Progenitor cell of endocrine pancreas (in vitro differentiated cells): ENCODE data around the gene ACAP3. TPM values are rescaled to one million over a fixed set of nuclear protein-coding genes. Genes with fewer than 3 reads are reported as not detected.

ENCODE experiments used
- DNase-seq: peaks from one replicate; pipeline ENCODE4 v3.0.0; 2021; ENCODE audit warnings: low spot score; ENCODE audit not compliant: unreplicated experiment
- H3K27ac Mint-ChIP-seq: 2 replicates; pipeline ENCODE4 v1.8.0; 2021; ENCODE audit warnings: mild to moderate bottlenecking, moderate library complexity, mixed read lengths
- H3K27me3 Mint-ChIP-seq: 2 replicates; pipeline ENCODE4 v1.8.0; 2021; ENCODE audit warnings: mixed read lengths
- H3K36me3 Mint-ChIP-seq: 2 replicates; pipeline ENCODE4 v1.8.0; 2022; ENCODE audit warnings: mixed read lengths; ENCODE audit not compliant: insufficient read depth
- H3K4me1 Mint-ChIP-seq: 2 replicates; pipeline ENCODE4 v1.8.0; 2021; ENCODE audit warnings: low read depth, mixed read lengths
- H3K4me3 Mint-ChIP-seq: 2 replicates; pipeline ENCODE4 v1.8.0; 2021; ENCODE audit warnings: low read depth, mild to moderate bottlenecking, moderate library complexity, mixed read lengths
- H3K9me3 Mint-ChIP-seq: 2 replicates; pipeline ENCODE4 v1.8.0; 2021; ENCODE audit warnings: low read depth, mixed read lengths
- total RNA-seq: library from RNA; stranded (reverse); gene quantifications from 2 replicates; pipeline ENCODE4 v1.2.1, GENCODE V29; 2021
- TF ChIP-seq, protein P1 (sequence below): fragments of 200-600 bp; sonication (generic); IDR thresholded peaks from one replicate; pipeline ENCODE4 v1.5.0; 2021; ENCODE audit warnings: antibody characterized with exemption, mild to moderate bottlenecking; ENCODE audit not compliant: unreplicated experiment

ACAP3 gene
- total RNA-seq, 1 donor from 2014 or later: 111 TPM

DNA sequence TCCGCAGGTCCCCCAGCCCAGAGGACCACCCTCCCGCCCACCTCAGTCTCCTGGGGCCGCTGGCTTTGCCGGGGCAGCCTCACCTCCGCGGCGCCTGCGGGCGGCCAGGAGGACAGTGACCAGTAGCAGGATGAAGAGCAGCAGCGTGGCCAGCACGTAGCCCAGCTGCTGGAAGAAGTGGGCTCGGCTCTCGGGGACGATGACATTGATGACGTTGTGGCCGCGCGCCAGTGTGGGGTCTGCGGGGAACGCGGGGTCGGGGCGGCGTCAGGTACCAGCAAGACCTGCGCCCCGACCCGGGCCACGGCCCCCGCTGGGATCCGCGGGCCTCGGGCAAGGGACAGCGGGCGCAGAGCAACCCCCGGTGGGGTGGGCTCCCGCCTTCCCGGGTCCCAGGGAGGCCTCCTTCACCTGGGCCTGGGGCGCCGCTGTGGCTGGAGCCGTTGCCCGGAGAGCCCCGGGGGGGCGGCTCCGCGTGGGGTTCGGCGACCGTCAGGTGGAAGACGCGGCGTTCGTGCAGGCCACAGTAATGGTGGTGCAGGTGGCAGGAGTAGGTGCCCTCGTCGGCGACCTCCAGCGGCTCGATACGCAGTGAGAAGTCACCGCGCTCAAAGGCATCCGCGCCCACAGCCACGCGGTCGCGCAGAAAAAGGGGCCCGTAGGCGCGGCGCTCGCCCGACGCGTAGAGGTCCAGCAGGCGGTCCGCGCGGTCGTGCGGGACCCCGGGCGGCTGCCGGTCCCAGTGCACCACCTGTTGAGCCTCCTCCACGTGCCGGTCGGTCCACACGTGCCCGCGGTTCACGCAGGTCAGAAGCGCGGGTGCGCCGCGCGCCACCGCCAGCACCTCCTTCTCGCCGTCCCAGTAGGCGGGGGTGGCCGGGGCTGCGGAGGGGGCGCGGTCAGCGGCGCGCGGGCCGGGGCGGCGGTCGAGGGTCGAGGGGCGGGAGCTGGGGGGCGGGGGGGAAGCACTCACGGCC is 46.8 kb upstream of the ACAP3 start:
- H3K4me1 Mint-ChIP-seq: peaks cover 12% of the 10 kb centered on the region
- no peak for DNase-seq
- H3K9me3 Mint-ChIP-seq: no peaks in the 10 kb centered on the region
- TF ChIP-seq, protein P1, sequence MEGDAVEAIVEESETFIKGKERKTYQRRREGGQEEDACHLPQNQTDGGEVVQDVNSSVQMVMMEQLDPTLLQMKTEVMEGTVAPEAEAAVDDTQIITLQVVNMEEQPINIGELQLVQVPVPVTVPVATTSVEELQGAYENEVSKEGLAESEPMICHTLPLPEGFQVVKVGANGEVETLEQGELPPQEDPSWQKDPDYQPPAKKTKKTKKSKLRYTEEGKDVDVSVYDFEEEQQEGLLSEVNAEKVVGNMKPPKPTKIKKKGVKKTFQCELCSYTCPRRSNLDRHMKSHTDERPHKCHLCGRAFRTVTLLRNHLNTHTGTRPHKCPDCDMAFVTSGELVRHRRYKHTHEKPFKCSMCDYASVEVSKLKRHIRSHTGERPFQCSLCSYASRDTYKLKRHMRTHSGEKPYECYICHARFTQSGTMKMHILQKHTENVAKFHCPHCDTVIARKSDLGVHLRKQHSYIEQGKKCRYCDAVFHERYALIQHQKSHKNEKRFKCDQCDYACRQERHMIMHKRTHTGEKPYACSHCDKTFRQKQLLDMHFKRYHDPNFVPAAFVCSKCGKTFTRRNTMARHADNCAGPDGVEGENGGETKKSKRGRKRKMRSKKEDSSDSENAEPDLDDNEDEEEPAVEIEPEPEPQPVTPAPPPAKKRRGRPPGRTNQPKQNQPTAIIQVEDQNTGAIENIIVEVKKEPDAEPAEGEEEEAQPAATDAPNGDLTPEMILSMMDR: no peak
- peaks cover 17% of the 10 kb centered on the region for H3K27me3 Mint-ChIP-seq
- peak overlapping the region; percentile 58 for H3K27ac Mint-ChIP-seq
- H3K4me3 Mint-ChIP-seq: peak overlapping the region; percentile 31
- no peaks in the 10 kb centered on the region for H3K36me3 Mint-ChIP-seq

DNA sequence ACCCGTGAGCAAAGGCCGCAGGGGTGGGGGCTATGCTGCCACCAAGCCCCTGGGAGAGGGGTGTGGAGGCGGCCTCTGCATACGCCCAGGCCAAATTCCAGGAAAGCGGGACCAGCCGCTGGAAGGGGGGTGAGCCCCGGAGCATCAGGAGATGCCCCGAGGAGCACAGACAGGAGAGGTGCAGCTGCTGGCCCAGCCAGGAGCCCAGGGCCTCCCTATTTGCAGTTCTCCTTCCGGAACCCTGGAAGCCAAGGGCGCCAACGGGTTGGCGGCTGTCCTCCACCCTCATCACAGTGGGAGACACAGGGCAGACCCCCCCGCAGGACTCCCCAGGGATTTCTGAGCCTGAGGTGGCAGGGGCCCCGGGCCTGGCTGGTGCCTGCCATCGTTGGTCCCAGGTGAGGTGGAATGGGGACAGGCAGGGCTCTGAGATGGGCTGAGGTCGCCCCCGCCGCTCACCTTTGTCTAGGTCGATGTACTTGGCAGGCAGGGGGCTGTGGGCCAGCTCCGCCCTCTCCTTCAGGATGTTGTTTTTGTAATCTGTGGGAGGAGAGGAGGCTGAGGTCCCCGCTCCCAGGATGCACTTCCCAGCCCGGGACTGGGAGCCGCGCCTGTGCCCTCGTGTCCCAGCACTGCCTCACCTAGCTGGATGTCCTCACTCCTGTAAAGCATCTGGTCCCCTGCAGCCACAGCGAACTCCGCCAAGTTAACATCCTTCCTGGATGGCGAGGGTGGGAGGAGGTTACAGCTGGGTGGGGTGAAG is 45.8 kb upstream of the ACAP3 start:
- H3K4me1 Mint-ChIP-seq: peaks cover 9% of the 10 kb centered on the region
- peaks cover 17% of the 10 kb centered on the region for H3K27me3 Mint-ChIP-seq
- no peaks in the 10 kb centered on the region for H3K9me3 Mint-ChIP-seq
- H3K27ac Mint-ChIP-seq: no peak overlapping the region
- no peak overlapping the region for H3K4me3 Mint-ChIP-seq
- TF ChIP-seq, protein P1: no peak
- no peaks in the 10 kb centered on the region for H3K36me3 Mint-ChIP-seq
- DNase-seq: no peak

DNA sequence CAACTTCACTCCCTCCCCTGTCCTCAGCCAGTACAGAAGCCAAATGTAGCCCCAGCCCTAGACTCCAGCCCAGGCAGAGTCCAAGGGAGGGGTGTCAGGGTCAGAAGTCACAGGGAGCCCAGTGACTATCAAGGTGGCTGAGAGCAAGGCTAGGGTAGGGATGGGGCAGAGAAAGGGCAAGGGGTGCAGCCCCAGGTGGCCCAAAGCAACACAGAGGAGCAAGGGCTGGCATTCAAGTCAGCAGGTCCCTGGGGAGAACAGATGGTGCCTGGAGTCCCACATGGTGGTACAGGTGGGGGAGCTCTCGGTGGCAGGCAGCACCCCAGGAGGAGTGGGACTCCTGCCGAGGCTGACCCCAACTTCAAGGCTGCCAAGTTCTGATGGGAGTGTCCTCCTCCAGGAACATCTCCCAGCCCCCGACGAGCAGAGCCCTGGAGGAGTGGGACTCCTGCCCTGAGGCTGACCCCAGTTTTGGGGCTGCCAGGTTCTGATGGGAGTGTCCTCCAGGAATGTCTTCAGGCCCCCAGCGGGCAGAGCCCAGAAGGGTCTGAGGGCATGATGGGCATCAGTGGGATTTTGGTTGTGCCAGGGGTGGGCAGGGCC is 45.2 kb upstream of the ACAP3 start:
- Mint-ChIP-seq H3K4me3 (no peak overlapping the region), H3K4me1 (peaks cover 7% of the 10 kb centered on the region), H3K36me3 (no peaks in the 10 kb centered on the region), H3K9me3 (no peaks in the 10 kb centered on the region), H3K27me3 (peaks cover 17% of the 10 kb centered on the region), H3K27ac (peak overlapping the region; percentile 16)
- DNase-seq: no peak
- TF ChIP-seq, protein P1: no peak

DNA sequence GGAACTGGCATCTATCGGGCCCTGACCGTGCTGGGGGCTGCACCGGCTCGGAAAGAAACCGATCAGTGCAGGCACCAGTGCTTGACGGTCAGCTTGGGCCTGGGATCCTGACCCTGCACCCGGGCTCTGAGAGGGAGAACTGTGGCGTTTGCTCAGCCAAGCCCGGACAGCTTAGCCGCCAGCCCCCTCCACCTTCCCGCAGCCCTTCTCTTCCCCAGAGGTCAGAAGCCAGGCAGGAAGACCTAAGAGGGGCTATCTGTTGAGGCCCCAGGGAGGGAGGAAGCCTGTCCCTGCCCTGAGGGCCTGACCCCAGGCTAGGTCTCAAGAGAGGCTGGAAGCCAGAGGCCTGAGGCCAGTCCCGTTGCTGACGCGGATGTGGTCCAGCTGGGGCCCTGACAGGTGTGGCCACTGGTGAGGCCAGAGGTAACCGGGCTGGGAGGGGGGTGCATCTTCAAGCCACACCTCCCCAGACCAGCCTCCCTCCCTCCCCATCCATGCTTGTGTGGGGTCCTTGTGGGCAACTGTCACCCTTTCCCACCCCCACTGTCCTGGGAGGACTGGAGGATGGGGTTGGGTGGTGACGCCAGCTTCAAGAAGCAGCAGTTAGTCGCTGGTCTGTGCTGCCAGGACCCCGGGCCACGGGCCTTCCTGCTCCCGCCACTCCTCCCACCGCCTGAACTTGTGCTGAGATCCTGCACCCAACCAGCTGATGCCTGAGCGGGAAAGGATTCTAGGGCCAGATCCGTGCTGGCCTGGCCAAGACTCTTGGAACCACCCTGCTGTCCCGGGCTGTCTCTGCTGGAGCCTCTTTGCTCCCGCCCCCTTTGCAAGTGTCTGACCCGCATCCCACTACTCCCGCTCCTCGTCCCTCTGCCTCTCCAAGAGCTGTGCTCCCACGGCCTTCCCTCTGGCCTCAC is 44.0 kb upstream of the ACAP3 start:
- Mint-ChIP-seq H3K4me3 (peak overlapping the region; percentile 56), H3K27ac (no peak overlapping the region), H3K4me1 (peaks cover 10% of the 10 kb centered on the region), H3K27me3 (peaks cover 17% of the 10 kb centered on the region), H3K9me3 (no peaks in the 10 kb centered on the region), H3K36me3 (no peaks in the 10 kb centered on the region)
- TF ChIP-seq, protein P1: no peak
- no peak for DNase-seq
